HG02571 (cell line): ENCODE data around the gene IL12RB2.

Experiments
- ATAC-seq: cut with Tn5 transposase; IDR thresholded peaks from one replicate; pipeline ENCODE4 v1.9.1; 2021; ENCODE audit warnings: mild to moderate bottlenecking, moderate library complexity; ENCODE audit not compliant: unreplicated experiment

Gene IL12RB2

GRCh38 chr1:67307251-67308060 lies at the start of gene IL12RB2:
Gene IL12RB2, plus strand, starts transcription at chr1:67307873. Its CDS starts 12,496 bp downstream, at chr1:67320369.
- ATAC-seq = peak; percentile 57

- ATAC-seq = no peak
These were observed 46.0 kb upstream of the IL12RB2 start for GRCh38 chr1:67261680-67262079.

GRCh38 chr1:67262735-67263134 lies 44.9 kb upstream of the IL12RB2 start:
- no peak for ATAC-seq

GRCh38 chr1:67264152-67264551 lies 43.5 kb upstream of the IL12RB2 start:
- no peak for ATAC-seq

GRCh38 chr1:67264899-67265298 lies 42.8 kb upstream of the IL12RB2 start:
- ATAC-seq = no peak

GRCh38 chr1:67269061-67269460 lies 38.6 kb upstream of the IL12RB2 start:
- no peak for ATAC-seq

GRCh38 chr1:67270541-67270940 lies 37.1 kb upstream of the IL12RB2 start:
- no peak for ATAC-seq

- no peak for ATAC-seq
These were observed 34.1 kb upstream of the IL12RB2 start for GRCh38 chr1:67273591-67273990.

- no peak for ATAC-seq
These were observed 32.9 kb upstream of the IL12RB2 start for GRCh38 chr1:67274623-67275325.

GRCh38 chr1:67280696-67281095 lies 27.0 kb upstream of the IL12RB2 start:
- no peak for ATAC-seq

- ATAC-seq = no peak
These were observed 26.4 kb upstream of the IL12RB2 start for GRCh38 chr1:67281244-67281643.

- ATAC-seq = no peak
These were observed 21.7 kb upstream of the IL12RB2 start for GRCh38 chr1:67285780-67286488.

- ATAC-seq = no peak
These were observed 17.4 kb upstream of the IL12RB2 start for GRCh38 chr1:67290236-67290635.

- ATAC-seq = no peak
These were observed 12.6 kb upstream of the IL12RB2 start for GRCh38 chr1:67294836-67295617.

GRCh38 chr1:67298762-67299161 lies 8.9 kb upstream of the IL12RB2 start:
- ATAC-seq = no peak

GRCh38 chr1:67299296-67299695 lies 8.4 kb upstream of the IL12RB2 start:
- ATAC-seq = no peak

- no peak for ATAC-seq
These were observed 7.1 kb upstream of the IL12RB2 start for GRCh38 chr1:67300561-67300960.

- ATAC-seq = no peak
These were observed 3.6 kb upstream of the IL12RB2 start for GRCh38 chr1:67304023-67304422.

- no peak for ATAC-seq
These were observed 1.1 kb upstream of the IL12RB2 start for GRCh38 chr1:67306547-67306946.

GRCh38 chr1:67308136-67308535 lies 463 bp downstream of the IL12RB2 start:
- ATAC-seq = peak; percentile 22

GRCh38 chr1:67312615-67313014 lies 4.9 kb downstream of the IL12RB2 start:
- no peak for ATAC-seq
